ENCODE data around the gene AIFM1. TPM values are rescaled to one million over a fixed set of nuclear protein-coding genes. Genes with fewer than 3 reads are reported as not detected.

The AIFM1 gene
- total RNA-seq (2014; rRNA removed; shearing (Covaris generic)), result 24.4 and 35.1 TPM in 2 replicates

DNA sequence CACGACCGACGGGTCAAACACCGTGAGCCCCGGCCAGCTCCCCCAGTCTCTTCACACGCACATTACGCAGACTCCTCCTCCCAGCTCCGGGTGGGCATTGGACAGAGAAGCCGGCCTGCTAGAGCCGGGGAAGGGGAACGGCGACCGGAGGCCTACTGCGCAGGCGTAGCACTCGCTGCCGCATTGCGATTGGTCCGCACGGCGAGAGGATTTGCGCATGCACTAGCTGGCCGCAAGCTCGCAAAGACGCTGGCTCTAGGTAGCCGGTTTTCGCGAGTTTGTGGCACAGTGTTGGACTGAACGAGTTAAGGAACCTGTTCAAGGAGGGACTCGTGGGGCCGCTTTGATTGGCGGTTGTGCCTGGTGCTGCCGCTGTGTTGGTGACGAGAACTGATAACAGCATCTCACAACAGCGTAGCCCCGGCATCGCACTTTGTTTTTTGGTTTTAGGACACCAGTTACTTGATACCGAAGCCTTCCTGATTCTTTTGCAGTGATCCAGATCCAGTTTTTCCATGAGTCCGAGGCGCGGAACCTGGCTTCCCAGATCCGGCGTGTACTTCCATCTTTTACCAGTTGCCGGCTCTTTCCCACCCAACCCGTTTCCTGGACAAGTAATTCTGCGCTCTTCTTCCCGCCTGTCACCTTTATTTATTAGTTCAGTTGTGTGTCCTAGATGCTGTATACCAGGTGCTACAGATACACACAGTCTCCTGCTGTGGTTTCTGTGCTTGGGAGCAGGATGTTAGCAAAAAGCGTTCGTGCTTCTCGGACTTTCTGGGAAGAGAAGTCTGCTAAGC, at the start of gene AIFM1:
TSS of gene AIFM1 (minus strand) at position 139 of the 800 bp plus-strand sequence. CDS start 185 bp downstream, outside the sequence.
- H3K27me3 ChIP-seq (replicated peaks), result no peaks in the 10 kb centered on the region
- H3K36me3 ChIP-seq, result no peaks in the 10 kb centered on the region
- no peaks in the 10 kb centered on the region for H3K9me3 ChIP-seq (replicated peaks)
- H3K27ac ChIP-seq, result peak within 1 kb of the TSS; percentile 90
- H3K4me3 ChIP-seq, result peak within 1 kb of the TSS; percentile 72
- peaks cover 21% of the 10 kb centered on the region for H3K4me1 ChIP-seq (replicated peaks)
- peak; percentile 94 for DNase-seq (ENCODE audit: low read depth in 1 of 2, low spot score in 2 of 2)

DNA sequence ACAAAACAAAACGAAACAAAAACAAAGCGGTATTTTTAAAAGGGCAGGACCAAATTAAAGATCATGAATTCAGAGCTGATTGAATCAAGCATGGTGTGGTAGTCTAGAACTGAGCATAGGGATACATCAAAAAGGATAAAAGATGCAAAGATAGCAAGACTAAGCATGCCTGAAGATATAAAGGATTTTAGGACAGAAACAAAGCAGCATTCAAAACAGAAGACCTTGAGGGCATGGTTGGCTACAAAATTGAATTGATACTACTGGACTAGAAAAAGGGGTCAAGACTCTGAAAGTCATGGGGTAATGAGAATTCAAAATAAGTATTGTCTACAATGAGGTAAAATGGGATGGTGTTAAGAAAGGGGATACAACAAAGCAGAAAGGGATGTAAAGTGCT, 47.7 kb upstream of the AIFM1 start:
- Histone ChIP-seq H3K27me3 (replicated peaks) (no peaks in the 10 kb centered on the region), H3K36me3 (peaks cover 2% of the 10 kb centered on the region), H3K4me3 (no peak overlapping the region), H3K27ac (no peak overlapping the region), H3K4me1 (replicated peaks) (no peaks in the 10 kb centered on the region), H3K9me3 (replicated peaks) (no peaks in the 10 kb centered on the region)
- no peak for DNase-seq (ENCODE audit: low read depth in 1 of 2, low spot score in 2 of 2)

DNA sequence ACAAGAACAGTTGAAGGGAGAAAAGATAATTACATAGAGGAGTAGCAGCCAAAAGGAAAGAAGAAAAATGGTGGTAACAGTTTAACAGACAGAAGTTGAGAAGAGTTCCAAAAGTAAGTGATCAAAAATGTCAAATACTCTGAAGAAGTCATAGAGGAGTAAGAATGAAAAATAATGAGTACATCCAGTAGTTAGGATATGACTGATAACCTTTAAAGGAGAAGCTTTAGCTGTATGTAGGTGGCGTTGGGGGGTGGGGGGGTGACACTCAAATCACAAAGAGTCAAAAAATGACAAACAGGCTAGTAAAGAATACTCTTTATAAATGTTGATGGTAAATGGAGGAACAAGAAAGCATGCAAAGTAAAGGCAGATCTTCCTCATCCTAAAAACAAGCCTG, 46.7 kb upstream of the AIFM1 start:
- DNase-seq (ENCODE audit: low read depth in 1 of 2, low spot score in 2 of 2), result no peak
- Histone ChIP-seq H3K4me3 (no peak overlapping the region), H3K27ac (no peak overlapping the region), H3K27me3 (replicated peaks) (no peaks in the 10 kb centered on the region), H3K9me3 (replicated peaks) (no peaks in the 10 kb centered on the region), H3K36me3 (peaks cover 2% of the 10 kb centered on the region), H3K4me1 (replicated peaks) (no peaks in the 10 kb centered on the region)

DNA sequence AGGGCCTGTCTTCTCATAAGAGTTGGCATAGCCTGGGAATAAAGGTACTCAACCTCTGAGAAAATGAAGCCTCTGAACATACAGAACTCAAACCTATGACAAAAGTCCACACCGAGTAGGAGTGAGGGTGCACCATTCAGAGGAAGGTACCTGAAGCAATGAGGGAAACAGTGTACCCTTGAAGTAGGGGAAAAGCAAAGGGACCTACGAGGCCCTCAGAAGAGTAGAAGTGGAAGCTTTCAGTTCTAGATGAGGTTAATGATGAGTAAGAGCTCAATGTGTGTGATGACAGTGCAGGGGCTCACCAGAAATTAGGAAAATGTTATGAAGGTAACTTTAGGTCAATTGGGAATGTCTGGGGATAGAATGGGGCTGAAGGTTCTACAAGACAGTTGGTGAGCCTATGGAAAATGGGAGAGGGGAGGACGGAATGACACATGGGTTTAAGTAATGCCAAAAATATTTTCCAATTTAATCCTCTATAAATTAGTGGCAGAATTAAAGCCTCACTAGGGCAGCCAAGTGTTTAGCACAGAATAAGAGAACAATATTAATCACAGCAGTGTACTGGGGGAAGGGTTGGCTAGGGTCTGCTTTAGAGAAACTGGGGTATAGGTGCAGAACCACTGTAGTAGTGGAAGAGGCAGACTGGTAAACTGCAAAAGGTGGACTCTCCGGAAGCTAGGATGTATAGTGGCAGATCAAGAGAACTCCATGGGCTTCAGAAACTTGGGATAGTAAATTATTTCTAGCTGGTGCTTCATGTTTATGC, 46.0 kb upstream of the AIFM1 start:
- no peak overlapping the region for H3K4me3 ChIP-seq
- DNase-seq (ENCODE audit: low read depth in 1 of 2, low spot score in 2 of 2), result no peak
- H3K36me3 ChIP-seq, result peaks cover 2% of the 10 kb centered on the region
- no peaks in the 10 kb centered on the region for H3K27me3 ChIP-seq (replicated peaks)
- no peaks in the 10 kb centered on the region for H3K4me1 ChIP-seq (replicated peaks)
- no peaks in the 10 kb centered on the region for H3K9me3 ChIP-seq (replicated peaks)
- H3K27ac ChIP-seq, result no peak overlapping the region

DNA sequence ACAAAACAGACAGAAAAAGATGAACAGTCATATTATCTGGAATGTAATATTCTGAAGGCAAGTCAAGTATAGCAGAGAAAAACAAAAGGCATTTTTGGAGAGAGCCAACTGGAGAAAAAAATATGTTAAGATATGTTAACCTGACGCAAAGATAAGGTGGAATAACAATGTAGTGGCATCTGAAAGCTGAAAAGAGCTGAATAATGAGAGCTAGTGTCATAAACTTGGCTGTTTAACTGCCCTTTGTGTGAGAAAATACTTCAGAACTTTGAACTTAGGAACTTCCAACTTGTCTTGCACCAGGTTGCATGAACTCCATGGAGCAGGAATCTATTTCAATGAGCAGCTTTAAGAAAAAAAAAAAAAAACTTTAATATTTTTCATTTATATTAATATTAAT, 39.0 kb upstream of the AIFM1 start:
- Histone ChIP-seq H3K4me3 (no peak overlapping the region), H3K27me3 (replicated peaks) (no peaks in the 10 kb centered on the region), H3K9me3 (replicated peaks) (no peaks in the 10 kb centered on the region), H3K36me3 (0 out of 2 replicates have a peak, but pooled peaks cover 2% of the 10 kb centered on the region), H3K4me1 (replicated peaks) (no peaks in the 10 kb centered on the region), H3K27ac (no peak overlapping the region)
- no peak for DNase-seq (ENCODE audit: low read depth in 1 of 2, low spot score in 2 of 2)

DNA sequence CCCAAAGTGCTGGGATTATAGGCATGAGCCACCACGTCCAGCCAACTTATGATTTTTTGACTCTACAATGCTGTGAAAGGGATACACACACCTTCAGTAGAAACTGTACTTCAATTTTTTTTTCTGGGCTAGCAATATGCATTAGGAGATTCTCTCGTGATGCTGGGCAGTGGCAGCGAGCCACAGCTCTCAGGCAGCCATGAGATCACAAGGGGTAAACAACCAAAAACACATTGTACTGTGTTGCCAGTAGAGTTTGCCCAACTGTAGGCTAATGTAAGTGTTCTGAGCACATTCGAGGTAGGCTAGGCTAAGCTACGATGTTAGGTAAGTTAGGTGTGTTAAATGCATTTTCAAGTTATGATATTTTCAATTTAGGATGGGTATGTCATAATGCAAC, 31.8 kb upstream of the AIFM1 start:
- H3K27ac ChIP-seq, result no peak overlapping the region
- no peak overlapping the region for H3K4me3 ChIP-seq
- DNase-seq (ENCODE audit: low read depth in 1 of 2, low spot score in 2 of 2), result no peak
- no peaks in the 10 kb centered on the region for H3K4me1 ChIP-seq (replicated peaks)
- no peaks in the 10 kb centered on the region for H3K27me3 ChIP-seq (replicated peaks)
- H3K36me3 ChIP-seq, result no peaks in the 10 kb centered on the region
- H3K9me3 ChIP-seq (replicated peaks), result no peaks in the 10 kb centered on the region

DNA sequence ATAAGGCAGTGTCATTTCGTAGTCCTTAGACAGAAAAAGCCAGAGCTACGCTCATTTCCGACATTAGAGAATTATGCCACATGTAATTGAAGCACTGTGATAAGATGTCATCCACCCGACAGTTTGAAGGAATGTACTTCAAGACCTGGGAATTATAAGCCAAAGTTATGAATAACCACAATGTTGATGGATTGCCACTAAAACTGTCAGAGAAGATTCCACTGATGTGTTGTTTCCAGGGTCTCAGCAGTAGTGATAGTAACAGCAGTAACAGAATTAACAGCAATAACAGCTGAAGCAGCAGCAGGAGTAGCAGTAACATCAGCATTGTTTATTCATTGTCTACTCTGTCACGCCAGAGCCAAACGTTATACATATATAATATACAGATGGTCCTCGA, 30.8 kb upstream of the AIFM1 start:
- no peaks in the 10 kb centered on the region for H3K27me3 ChIP-seq (replicated peaks)
- no peak for DNase-seq (ENCODE audit: low read depth in 1 of 2, low spot score in 2 of 2)
- no peaks in the 10 kb centered on the region for H3K9me3 ChIP-seq (replicated peaks)
- no peak overlapping the region for H3K4me3 ChIP-seq
- no peaks in the 10 kb centered on the region for H3K36me3 ChIP-seq
- no peaks in the 10 kb centered on the region for H3K4me1 ChIP-seq (replicated peaks)
- no peak overlapping the region for H3K27ac ChIP-seq

DNA sequence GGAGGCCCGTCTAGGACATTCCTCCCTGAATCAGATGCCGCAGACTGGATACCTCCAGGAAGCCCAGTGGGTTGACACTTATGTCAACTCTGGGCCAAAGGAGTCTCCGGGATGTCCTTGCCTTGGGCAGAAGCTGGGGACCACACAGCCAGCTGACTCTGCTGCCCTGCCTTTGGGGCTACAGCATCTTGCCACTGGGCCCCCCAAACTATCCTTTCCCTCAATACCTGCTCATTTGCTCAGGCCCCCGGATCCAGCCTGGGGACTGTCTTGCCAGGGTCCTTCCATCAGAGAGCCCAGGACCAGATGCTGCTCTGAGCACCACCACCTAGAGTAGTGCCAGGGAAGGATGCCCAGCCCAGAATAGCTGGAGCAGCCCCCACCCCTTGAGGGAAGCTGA, 25.2 kb upstream of the AIFM1 start:
- no peak for DNase-seq (ENCODE audit: low read depth in 1 of 2, low spot score in 2 of 2)
- Histone ChIP-seq H3K27ac (no peak overlapping the region), H3K4me1 (replicated peaks) (no peaks in the 10 kb centered on the region), H3K9me3 (replicated peaks) (no peaks in the 10 kb centered on the region), H3K27me3 (replicated peaks) (no peaks in the 10 kb centered on the region), H3K4me3 (no peak overlapping the region), H3K36me3 (no peaks in the 10 kb centered on the region)

DNA sequence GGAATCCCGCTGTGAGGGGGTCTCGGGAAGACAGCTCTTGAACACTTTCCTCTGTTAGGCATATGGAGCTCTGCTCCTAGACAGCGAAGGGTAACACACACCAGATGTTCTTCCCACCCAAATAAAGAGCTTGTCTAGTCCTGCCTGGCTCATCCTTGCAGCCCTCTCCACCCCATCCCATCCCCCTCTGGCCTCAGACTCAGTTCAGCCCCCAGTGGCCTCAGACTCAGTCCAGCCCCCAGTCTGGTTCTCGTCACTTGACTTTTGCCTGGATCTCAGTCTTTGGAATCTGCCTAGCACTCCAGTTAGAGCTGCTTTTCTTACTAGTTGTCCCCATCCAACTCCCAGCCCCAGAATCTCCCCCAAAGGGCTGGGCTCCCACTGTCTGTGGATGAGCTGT, 21.0 kb upstream of the AIFM1 start:
- no peak overlapping the region for H3K4me3 ChIP-seq
- H3K27ac ChIP-seq, result no peak overlapping the region
- DNase-seq (ENCODE audit: low read depth in 1 of 2, low spot score in 2 of 2), result no peak
- H3K9me3 ChIP-seq (replicated peaks), result no peaks in the 10 kb centered on the region
- no peaks in the 10 kb centered on the region for H3K4me1 ChIP-seq (replicated peaks)
- no peaks in the 10 kb centered on the region for H3K27me3 ChIP-seq (replicated peaks)
- no peaks in the 10 kb centered on the region for H3K36me3 ChIP-seq

DNA sequence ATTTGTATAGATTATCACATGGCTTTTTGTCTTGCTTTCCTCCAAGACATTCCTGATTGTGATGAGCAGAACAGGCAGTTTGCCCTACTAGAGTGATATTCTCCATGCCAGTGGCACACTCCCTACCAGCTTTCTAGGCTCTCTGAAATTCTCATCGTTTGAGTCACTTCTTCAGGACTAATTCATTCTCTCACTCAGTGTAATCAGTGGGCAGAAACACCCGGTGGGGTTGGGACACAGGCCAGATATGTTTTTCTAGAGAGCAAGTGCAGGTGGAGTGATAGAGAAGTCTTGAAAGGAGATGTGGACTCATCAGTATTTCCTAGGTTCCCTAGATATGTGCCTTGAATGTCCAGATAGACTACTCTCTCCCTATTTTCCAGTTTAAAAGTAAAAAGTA, 19.2 kb upstream of the AIFM1 start:
- Histone ChIP-seq H3K9me3 (replicated peaks) (no peaks in the 10 kb centered on the region), H3K4me1 (replicated peaks) (no peaks in the 10 kb centered on the region)
- DNase-seq (ENCODE audit: low read depth in 1 of 2, low spot score in 2 of 2), result no peak

DNA sequence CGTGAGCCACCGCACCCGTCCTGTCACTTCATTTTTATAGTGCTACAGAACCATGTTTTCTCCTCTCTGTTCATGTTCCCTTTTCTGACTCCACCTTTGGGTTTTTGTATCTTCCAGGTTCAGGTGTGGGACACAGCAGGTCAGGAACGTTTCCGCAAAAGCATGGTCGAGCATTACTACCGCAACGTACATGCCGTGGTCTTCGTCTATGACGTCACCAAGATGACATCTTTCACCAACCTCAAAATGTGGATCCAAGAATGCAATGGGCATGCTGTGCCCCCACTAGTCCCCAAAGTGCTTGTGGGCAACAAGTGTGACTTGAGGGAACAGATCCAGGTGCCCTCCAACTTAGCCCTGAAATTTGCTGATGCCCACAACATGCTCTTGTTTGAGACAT, 18.5 kb upstream of the AIFM1 start:
- H3K4me1 ChIP-seq (replicated peaks), result no peaks in the 10 kb centered on the region
- no peak overlapping the region for H3K4me3 ChIP-seq
- no peak overlapping the region for H3K27ac ChIP-seq
- H3K27me3 ChIP-seq (replicated peaks), result no peaks in the 10 kb centered on the region
- no peaks in the 10 kb centered on the region for H3K9me3 ChIP-seq (replicated peaks)
- no peaks in the 10 kb centered on the region for H3K36me3 ChIP-seq
- DNase-seq (ENCODE audit: low read depth in 1 of 2, low spot score in 2 of 2), result no peak

More for the DNA sequence above, 19.2 kb upstream of the AIFM1 start:
- no peak overlapping the region for H3K4me3 ChIP-seq
- no peak overlapping the region for H3K27ac ChIP-seq
- H3K36me3 ChIP-seq, result no peaks in the 10 kb centered on the region
- H3K27me3 ChIP-seq (replicated peaks), result no peaks in the 10 kb centered on the region

DNA sequence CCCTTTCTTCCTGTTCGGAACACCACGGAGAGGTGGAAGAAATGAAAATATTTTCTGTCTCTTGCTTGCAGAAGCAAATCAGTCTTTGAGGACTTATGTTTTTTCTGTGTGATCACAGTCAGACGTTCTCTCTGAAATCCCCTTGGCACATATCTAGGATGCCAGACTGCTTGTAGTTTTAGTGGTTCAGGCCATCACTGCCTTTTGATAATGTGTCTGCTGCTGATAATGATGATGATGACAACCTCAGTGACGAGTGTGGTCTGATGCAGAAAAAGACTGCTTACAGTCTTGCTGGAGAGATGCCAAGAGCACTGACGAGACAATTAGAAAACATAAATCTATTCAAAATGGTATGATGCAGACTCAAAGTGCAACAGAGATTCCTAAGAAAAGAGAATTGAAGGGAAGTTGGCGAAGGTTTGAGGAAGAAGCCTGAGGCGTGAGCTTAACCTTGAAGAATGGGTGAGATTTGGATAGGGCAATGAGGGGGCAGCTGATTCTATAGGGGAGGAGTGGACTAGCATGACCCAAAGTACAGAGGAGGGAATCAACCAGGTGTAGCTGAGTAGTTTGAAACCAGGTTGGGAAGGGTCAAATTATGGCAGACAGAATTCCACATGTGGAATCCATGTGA, 14.1 kb upstream of the AIFM1 start:
- H3K27ac ChIP-seq, result no peak overlapping the region
- H3K4me1 ChIP-seq (replicated peaks), result no peaks in the 10 kb centered on the region
- H3K36me3 ChIP-seq, result no peaks in the 10 kb centered on the region
- H3K9me3 ChIP-seq (replicated peaks), result no peaks in the 10 kb centered on the region
- no peak overlapping the region for H3K4me3 ChIP-seq
- DNase-seq (ENCODE audit: low read depth in 1 of 2, low spot score in 2 of 2), result no peak
- no peaks in the 10 kb centered on the region for H3K27me3 ChIP-seq (replicated peaks)

DNA sequence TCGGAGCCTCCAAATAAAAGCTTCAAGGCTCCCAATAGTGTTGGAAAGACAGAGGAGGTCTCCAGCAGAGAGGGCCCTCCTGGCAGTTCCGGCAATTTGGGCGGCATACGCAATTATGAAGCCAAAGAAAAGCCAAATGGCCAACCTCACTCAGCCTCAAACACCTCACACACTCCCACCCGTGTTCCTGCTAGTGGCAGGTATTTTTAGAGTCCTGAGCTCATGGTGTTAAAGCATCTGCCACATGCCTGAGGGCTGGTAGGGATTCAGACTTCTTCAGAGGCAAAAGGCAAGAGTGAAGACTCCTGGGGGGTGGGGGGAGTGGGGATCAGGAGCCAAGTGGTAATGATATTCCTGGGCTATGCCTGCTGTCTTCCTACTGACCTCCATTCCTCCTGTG, 13.5 kb upstream of the AIFM1 start:
- no peaks in the 10 kb centered on the region for H3K36me3 ChIP-seq
- H3K27ac ChIP-seq, result no peak overlapping the region
- no peaks in the 10 kb centered on the region for H3K27me3 ChIP-seq (replicated peaks)
- peaks cover 3% of the 10 kb centered on the region for H3K4me1 ChIP-seq (replicated peaks)
- H3K9me3 ChIP-seq (replicated peaks), result no peaks in the 10 kb centered on the region
- DNase-seq (ENCODE audit: low read depth in 1 of 2, low spot score in 2 of 2), result no peak
- no peak overlapping the region for H3K4me3 ChIP-seq

DNA sequence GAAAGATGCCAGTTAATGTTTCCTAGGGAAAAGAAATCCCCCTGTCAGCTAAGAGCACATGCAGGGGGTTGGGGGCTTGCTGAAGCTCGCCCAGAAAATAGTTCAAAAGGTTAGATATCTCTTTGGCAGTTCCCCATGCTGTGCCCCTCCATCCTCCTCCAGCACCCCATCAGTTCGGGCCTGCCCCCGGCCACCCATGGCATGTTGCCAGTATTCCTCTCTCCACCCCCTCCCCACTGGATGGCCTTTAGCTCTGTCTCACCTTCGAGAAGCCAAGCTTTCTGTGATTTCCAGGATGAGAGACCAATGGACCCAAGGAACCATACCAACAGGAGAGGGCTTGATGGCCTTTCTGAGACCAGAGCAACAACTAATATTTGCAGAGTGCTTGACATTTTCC, 11.3 kb upstream of the AIFM1 start:
- H3K9me3 ChIP-seq (replicated peaks), result no peaks in the 10 kb centered on the region
- no peak for DNase-seq (ENCODE audit: low read depth in 1 of 2, low spot score in 2 of 2)
- no peaks in the 10 kb centered on the region for H3K27me3 ChIP-seq (replicated peaks)
- H3K4me3 ChIP-seq, result no peak overlapping the region
- H3K36me3 ChIP-seq, result no peaks in the 10 kb centered on the region
- no peak overlapping the region for H3K27ac ChIP-seq
- H3K4me1 ChIP-seq (replicated peaks), result peaks cover 17% of the 10 kb centered on the region
